Stimulated activated CD8-positive, alpha-beta memory T cell treated with anti-CD3 and anti-CD28 coated beads, Interleukin-2, amount 100 ng/mL, for 1 hour (primary cell): ENCODE results near the gene PITHD1.
"Not testable (repeated sequence)": the region's sequence is repeated elsewhere in the genome, so short reads cannot be mapped to it uniquely, and the experiment has no call there.

Experiments
- DNase-seq, 2 donors: peaks; one replicate each; pipeline ENCODE4 v3.0.0-alpha.2; 2020; ENCODE audit warnings: low read depth in 2 of 2

PITHD1 gene

DNA sequence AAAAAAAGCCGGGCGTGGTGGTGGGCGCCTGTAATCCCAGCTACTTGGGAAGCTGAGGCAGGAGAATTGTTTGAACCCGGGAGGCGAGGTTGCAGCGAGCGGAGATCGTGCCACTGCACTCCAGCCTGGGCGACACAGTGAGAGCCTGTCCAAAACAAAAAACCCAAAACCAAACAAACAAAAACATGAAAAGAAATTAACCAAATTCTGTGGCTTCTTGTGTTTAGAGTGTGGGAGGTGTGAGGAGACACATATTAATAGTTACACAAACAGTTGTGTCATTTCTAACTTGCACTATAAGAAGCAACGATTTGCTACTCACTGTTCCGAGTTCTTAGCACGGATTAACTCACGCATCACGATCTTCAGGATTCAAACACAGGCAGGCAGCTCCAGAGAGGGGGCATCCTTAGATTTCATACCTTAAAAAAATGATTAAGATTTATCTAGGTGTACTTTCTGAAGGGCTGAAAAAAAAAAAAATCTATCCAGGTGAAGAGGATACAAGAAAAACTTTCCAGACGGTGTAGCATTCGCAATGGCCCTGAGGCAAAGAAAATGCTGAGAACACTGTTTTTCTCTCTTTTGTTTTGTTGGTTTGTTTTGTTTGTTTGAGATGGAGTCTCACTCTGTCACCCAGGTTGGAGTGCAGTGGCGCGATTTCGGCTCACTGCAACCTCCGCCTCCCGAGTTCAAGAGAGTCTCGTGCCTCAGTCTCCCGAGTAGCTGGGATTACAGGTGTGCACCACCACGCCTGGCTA lies 47.7 kb downstream of the PITHD1 start:
- DNase-seq = no peak

DNA sequence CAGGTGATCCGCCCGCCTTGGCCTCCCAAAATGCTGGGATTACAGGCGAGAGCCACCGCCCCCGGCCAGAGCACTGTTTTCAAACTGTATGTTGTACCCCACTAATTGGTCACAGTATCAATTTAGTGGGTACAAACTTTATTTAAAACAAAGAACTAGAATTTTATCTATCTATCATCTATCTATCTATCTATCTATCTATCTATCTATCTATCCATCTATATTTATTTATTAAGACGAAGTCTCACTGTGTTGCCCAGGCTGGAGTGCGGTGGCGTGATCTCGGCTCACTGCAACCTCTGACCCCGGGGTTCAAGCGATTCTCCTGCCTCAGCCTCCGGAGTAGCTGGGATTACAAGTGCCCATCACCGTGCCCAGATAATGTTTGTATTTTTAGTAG lies 48.4 kb downstream of the PITHD1 start:
- not testable (repeated sequence) for DNase-seq

DNA sequence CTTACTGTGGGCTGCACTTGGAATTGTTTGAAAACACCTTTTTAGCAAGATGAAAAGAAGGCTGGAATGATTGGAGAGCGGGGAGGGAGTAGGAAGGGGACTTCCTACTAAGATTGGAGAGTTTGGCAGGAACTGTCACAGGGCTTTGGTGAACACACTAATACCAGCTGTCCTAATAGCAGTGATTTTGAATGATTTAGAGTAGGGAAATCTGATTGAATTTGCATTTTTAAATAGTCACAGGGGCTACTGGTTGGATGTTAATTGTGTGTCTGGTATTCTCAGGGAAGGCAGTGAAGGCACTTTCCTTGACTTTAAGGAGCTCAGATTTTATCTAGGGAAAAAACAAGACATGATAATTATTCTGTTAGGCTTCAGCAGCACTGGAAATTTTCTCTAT lies 49.5 kb downstream of the PITHD1 start:
- no peak for DNase-seq

DNA sequence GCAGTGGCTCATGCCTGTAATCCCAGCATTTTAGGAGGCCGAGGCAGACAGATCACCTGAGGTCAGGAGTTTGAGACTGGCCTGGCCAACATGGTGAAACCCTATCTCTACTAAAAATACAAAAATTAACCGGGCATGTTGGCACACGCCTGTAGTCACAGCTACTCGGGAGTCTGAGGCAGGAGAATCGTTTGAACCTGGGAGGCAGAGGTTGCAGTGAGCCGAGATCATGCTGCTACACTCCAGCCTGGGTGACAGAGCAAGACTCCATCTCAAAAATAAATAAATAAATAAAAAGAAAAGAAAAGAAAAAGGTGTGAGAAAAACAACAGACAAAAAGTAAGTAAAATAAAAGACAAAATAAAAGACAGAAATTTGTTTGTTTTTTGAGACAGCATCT lies 55.9 kb downstream of the PITHD1 start:
- not testable (repeated sequence) for DNase-seq

DNA sequence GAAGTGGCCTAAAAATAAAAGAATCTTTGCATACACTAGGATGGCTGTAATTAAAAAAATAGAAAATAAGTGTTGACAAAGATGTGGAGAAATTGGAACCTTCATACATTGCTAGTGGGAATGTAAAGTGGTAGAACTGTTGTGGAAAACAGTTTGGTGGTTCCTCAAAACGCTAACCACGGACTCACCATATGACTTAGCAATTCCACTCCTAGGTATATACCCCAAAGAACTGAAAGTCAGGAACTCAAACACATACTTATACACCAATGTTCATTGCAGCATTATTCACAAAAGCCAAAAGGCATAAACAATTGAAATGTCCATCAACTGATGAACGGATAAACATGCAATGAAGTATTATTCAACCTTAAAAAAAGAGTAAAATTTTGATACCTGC lies 57.8 kb downstream of the PITHD1 start:
- no peak for DNase-seq
